HepG2 (cell line): ENCODE results near the gene MINDY1. TPM values are rescaled to one million over a fixed set of nuclear protein-coding genes. Genes with fewer than 3 reads are reported as not detected.

ENCODE experiments used
- CC2D1A ChIP-seq: sonication (generic); formaldehyde crosslinking; IDR thresholded peaks from 2 replicates; pipeline ENCODE4 v1.8.1; 2023; ENCODE audit warnings: mild to moderate bottlenecking, missing genetic modification reagents
- ELF4 ChIP-seq: sonication (generic); formaldehyde crosslinking; IDR thresholded peaks from 2 replicates; pipeline ENCODE4 v1.5.0; 2020; ENCODE audit warnings: missing genetic modification reagents, mild to moderate bottlenecking, moderate library complexity, borderline replicate concordance
- GFI1 ChIP-seq: sonication (generic); formaldehyde crosslinking; IDR thresholded peaks from 2 replicates; pipeline ENCODE4 v1.5.0; 2020; ENCODE audit warnings: missing genetic modification reagents, mild to moderate bottlenecking, borderline replicate concordance
- NONO ChIP-seq, 2 experiments: fragments of 450-650 bp in 1 of 2; sonication (generic) in 1 of 2; formaldehyde crosslinking in 1 of 2; IDR thresholded peaks in 1 of 2; conservative IDR thresholded peaks in 1 of 2; 2 replicates each; pipeline versions ENCODE4 v1.6.1 to v1.8.0; 2017 to 2022; ENCODE audit warnings: mild to moderate bottlenecking in 1 of 2, missing genetic modification reagents in 1 of 2, moderate library complexity in 1 of 2
- NR2F6 ChIP-seq, 2 experiments: IDR thresholded peaks; 2 replicates each; pipeline ENCODE4 v1.6.1; 2016; ENCODE audit warnings: antibody characterized with exemption in 1 of 2, mild to moderate bottlenecking in 1 of 2
- ZC3H13 ChIP-seq: sonication (generic); formaldehyde crosslinking; IDR thresholded peaks from 2 replicates; pipeline ENCODE4 v1.8.1; 2023; ENCODE audit warnings: mild to moderate bottlenecking, missing genetic modification reagents, moderate library complexity
- ZNF614 ChIP-seq: IDR thresholded peaks from 2 replicates; pipeline ENCODE4 v1.6.1; 2018; ENCODE audit warnings: missing biosample characterization, missing genetic modification reagents, inconsistent platforms, borderline replicate concordance
- ZNF672 ChIP-seq: sonication (generic); formaldehyde crosslinking; IDR thresholded peaks from 2 replicates; pipeline ENCODE4 v1.8.1; 2022; ENCODE audit warnings: missing genetic modification reagents
- polyA plus RNA-seq, 8 experiments: library from polyadenylated mRNA; depleted of rRNA in 3 of 8; stranded (reverse) in 7 of 8; unstranded in 1 of 8; fragments of >200 nt; fragmentation: Illumina TruSeq in 4 of 8; extraction: Trizol in 4 of 8; gene quantifications; 2 replicates each; pipeline versions ENCODE4 v1.2.1 to v1.2.3, GENCODE V29; 2011 to 2016; ENCODE audit warnings: low read depth in 4 of 8, missing spikeins in 1 of 8, mixed read lengths in 1 of 8; ENCODE audit not compliant: insufficient read depth in 1 of 8
- total RNA-seq, 5 experiments: library from RNA; depleted of rRNA; stranded (reverse); fragments of >200 nt; fragmentation: Illumina TruSeq; extraction: Trizol; gene quantifications; 2 replicates each; pipeline ENCODE4 v1.2.3, GENCODE V29; 2016; ENCODE audit warnings: low read depth in 1 of 5
- TF ChIP-seq, protein P1 (sequence below): sonication (generic); formaldehyde crosslinking; IDR thresholded peaks from one replicate; pipeline ENCODE4 v1.5.1; 2020; ENCODE audit warnings: mild to moderate bottlenecking, missing genetic modification reagents; ENCODE audit errors: not compliant biosample characterization
- TF ChIP-seq, protein P2 (sequence below): IDR thresholded peaks from 2 replicates; pipeline ENCODE4 v1.6.1; 2016; ENCODE audit warnings: low read depth, missing genetic modification reagents, missing compliant biosample characterization
- TF ChIP-seq, protein P3 (sequence below): sonication (generic); formaldehyde crosslinking; IDR thresholded peaks from 2 replicates; pipeline ENCODE4 v1.5.0; 2020; ENCODE audit warnings: missing genetic modification reagents, mild to moderate bottlenecking, borderline replicate concordance

MINDY1 gene
- total and polyA plus RNA-seq, 2 of the 13 experiments (the other 11 are each of a cell fraction or from before 2014, with no cell fraction given) = 11.1 to 15.0 TPM

DNA sequence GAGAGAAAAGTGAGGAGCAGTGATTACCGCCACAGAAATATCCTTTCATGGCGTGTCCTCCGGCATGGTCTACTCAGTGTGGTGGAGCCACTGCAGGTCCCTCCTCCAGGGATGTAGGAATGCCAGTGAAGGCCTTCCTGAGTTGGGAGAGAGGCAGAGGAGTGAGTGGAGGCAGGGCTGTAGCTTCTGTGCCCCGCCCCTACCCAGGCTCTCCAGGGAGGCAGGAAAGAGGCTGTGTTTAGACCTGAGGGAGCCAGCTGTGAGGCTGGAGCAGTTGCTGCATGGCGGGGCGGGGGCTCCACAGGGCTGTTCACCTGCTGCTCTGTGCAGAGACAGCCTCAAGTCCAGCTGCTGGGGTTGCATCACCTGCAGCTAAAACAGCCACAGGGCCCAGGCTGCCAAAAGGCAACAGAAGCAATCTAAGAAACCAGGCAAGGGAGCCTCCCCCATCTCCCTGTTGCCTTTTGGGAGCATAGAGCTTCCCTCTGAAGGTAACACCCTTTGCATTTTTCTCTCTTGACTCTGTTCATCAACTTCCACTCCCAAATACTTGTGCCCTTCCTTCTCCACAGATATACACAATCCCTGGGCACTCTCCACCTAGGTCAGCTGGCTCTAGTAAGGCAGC, 25.4 kb downstream of the MINDY1 start (continued):
- TF ChIP-seq ZNF614 (CRISPR knock-in tag) (peak; percentile 24; the same call in 1 of the 2 replicates), ZC3H13 (CRISPR knock-in tag) (no peak), CC2D1A (CRISPR knock-in tag) (no peak), GFI1 (CRISPR knock-in tag) (peak; percentile 91; the same call in 1 of the 2 replicates), ELF4 (CRISPR knock-in tag) (no peak), NR2F6 (IDR thresholded peaks at IDR 0.05) (no peak), NR2F6 (CRISPR knock-in tag; IDR thresholded peaks at IDR 0.05) (peak; percentile 43), ZNF672 (CRISPR knock-in tag) (no peak), NONO (IDR thresholded peaks at IDR 0.05) (no peak), NONO (CRISPR knock-in tag; conservative IDR thresholded peaks at IDR 0.05) (peak; percentile 38; the same call in 1 of the 2 replicates)
- TF ChIP-seq, protein P1, sequence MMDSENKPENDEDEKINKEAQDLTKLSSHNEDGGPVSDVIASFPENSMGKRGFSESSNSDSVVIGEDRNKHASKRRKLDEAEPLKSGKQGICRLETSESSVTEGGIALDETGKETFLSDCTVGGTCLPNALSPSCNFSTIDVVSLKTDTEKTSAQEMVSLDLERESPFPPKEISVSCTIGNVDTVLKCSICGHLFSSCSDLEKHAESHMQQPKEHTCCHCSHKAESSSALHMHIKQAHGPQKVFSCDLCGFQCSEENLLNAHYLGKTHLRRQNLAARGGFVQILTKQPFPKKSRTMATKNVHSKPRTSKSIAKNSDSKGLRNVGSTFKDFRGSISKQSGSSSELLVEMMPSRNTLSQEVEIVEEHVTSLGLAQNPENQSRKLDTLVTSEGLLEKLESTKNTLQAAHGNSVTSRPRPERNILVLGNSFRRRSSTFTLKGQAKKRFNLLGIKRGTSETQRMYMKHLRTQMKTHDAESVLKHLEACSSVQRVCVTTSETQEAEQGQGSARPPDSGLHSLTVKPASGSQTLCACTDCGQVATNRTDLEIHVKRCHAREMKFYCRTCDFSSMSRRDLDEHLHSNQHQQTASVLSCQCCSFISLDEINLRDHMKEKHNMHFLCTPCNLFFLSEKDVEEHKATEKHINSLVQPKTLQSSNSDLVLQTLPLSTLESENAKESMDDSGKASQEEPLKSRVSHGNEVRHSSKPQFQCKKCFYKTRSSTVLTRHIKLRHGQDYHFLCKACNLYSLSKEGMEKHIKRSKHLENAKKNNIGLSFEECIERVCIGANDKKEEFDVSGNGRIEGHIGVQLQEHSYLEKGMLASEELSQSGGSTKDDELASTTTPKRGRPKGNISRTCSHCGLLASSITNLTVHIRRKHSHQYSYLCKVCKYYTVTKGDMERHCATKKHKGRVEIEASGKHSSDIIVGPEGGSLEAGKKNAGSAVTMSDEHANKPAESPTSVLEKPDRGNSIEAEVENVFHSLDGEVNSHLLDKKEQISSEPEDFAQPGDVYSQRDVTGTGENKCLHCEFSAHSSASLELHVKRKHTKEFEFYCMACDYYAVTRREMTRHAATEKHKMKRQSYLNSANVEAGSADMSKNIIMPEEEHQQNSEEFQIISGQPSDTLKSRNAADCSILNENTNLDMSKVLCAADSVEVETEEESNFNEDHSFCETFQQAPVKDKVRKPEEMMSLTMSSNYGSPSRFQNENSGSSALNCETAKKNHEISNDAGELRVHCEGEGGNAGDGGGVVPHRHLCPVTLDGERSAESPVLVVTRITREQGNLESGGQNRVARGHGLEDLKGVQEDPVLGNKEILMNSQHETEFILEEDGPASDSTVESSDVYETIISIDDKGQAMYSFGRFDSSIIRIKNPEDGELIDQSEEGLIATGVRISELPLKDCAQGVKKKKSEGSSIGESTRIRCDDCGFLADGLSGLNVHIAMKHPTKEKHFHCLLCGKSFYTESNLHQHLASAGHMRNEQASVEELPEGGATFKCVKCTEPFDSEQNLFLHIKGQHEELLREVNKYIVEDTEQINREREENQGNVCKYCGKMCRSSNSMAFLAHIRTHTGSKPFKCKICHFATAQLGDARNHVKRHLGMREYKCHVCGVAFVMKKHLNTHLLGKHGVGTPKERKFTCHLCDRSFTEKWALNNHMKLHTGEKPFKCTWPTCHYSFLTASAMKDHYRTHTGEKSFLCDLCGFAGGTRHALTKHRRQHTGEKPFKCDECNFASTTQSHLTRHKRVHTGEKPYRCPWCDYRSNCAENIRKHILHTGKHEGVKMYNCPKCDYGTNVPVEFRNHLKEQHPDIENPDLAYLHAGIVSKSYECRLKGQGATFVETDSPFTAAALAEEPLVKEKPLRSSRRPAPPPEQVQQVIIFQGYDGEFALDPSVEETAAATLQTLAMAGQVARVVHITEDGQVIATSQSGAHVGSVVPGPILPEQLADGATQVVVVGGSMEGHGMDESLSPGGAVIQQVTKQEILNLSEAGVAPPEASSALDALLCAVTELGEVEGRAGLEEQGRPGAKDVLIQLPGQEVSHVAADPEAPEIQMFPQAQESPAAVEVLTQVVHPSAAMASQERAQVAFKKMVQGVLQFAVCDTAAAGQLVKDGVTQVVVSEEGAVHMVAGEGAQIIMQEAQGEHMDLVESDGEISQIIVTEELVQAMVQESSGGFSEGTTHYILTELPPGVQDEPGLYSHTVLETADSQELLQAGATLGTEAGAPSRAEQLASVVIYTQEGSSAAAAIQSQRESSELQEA (CRISPR knock-in tag) = peak; percentile 100
- TF ChIP-seq, protein P2, sequence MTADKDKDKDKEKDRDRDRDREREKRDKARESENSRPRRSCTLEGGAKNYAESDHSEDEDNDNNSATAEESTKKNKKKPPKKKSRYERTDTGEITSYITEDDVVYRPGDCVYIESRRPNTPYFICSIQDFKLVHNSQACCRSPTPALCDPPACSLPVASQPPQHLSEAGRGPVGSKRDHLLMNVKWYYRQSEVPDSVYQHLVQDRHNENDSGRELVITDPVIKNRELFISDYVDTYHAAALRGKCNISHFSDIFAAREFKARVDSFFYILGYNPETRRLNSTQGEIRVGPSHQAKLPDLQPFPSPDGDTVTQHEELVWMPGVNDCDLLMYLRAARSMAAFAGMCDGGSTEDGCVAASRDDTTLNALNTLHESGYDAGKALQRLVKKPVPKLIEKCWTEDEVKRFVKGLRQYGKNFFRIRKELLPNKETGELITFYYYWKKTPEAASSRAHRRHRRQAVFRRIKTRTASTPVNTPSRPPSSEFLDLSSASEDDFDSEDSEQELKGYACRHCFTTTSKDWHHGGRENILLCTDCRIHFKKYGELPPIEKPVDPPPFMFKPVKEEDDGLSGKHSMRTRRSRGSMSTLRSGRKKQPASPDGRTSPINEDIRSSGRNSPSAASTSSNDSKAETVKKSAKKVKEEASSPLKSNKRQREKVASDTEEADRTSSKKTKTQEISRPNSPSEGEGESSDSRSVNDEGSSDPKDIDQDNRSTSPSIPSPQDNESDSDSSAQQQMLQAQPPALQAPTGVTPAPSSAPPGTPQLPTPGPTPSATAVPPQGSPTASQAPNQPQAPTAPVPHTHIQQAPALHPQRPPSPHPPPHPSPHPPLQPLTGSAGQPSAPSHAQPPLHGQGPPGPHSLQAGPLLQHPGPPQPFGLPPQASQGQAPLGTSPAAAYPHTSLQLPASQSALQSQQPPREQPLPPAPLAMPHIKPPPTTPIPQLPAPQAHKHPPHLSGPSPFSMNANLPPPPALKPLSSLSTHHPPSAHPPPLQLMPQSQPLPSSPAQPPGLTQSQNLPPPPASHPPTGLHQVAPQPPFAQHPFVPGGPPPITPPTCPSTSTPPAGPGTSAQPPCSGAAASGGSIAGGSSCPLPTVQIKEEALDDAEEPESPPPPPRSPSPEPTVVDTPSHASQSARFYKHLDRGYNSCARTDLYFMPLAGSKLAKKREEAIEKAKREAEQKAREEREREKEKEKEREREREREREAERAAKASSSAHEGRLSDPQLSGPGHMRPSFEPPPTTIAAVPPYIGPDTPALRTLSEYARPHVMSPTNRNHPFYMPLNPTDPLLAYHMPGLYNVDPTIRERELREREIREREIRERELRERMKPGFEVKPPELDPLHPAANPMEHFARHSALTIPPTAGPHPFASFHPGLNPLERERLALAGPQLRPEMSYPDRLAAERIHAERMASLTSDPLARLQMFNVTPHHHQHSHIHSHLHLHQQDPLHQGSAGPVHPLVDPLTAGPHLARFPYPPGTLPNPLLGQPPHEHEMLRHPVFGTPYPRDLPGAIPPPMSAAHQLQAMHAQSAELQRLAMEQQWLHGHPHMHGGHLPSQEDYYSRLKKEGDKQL (CRISPR knock-in tag) = peak; percentile 54; the same call in 1 of the 2 replicates
- TF ChIP-seq, protein P3, sequence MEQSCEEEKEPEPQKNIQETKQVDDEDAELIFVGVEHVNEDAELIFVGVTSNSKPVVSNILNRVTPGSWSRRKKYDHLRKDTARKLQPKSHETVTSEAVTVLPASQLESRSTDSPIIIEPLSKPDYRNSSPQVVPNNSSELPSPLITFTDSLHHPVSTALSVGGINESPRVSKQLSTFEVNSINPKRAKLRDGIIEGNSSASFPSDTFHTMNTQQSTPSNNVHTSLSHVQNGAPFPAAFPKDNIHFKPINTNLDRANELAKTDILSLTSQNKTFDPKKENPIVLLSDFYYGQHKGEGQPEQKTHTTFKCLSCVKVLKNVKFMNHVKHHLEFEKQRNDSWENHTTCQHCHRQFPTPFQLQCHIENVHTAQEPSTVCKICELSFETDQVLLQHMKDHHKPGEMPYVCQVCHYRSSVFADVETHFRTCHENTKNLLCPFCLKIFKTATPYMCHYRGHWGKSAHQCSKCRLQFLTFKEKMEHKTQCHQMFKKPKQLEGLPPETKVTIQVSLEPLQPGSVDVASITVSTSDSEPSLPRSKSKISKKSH = no peak
